ENCODE measurements around the gene STN1. TPM values are rescaled to one million over a fixed set of nuclear protein-coding genes. Genes with fewer than 3 reads are reported as not detected.

The STN1 gene, protein sequence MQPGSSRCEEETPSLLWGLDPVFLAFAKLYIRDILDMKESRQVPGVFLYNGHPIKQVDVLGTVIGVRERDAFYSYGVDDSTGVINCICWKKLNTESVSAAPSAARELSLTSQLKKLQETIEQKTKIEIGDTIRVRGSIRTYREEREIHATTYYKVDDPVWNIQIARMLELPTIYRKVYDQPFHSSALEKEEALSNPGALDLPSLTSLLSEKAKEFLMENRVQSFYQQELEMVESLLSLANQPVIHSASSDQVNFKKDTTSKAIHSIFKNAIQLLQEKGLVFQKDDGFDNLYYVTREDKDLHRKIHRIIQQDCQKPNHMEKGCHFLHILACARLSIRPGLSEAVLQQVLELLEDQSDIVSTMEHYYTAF
- total RNA-seq = 15.1 and 36.2 TPM in 2 replicates

DNA sequence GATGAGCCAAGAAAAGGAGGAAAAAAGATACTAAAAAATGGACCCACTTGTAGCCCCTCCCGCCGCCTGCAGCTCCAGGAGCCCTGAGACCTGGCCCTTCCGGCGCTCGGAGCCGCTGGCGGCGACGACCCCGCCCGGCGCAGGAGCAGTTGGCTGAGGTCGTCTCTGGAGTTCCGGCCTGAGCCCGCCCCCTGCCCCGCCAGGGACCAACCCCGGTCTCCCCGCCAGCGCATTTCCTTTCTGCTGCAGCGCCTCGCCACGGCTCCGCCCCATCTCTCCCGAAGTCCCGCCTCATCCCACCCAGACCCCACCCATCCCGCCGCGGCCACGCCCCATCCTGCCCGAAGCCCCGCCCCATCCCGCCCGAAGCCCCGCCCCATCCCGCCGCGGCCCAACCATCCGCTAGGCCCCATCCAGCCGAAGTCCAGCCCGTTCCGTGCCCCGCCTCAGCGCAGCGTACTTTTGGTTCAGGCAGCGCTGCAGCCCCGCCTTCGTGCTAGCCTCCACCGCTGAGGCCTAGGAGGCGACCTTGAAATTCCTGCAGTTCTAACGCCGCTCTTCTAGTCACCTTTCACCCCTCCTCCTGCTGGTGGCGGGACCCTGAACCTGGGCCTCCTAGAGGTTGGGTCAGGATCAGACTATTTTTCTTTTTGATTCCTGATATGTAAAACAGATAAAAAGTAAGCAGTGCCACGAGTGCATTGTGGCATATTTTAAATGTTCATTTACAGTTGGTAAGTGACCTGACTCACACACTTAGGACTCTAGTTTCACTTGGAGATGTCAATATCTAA, at the start of gene STN1:
Gene STN1, minus strand, starts transcription at position 132 of the 794 bp plus-strand sequence. CDS start 590 bp downstream, outside the sequence.

DNA sequence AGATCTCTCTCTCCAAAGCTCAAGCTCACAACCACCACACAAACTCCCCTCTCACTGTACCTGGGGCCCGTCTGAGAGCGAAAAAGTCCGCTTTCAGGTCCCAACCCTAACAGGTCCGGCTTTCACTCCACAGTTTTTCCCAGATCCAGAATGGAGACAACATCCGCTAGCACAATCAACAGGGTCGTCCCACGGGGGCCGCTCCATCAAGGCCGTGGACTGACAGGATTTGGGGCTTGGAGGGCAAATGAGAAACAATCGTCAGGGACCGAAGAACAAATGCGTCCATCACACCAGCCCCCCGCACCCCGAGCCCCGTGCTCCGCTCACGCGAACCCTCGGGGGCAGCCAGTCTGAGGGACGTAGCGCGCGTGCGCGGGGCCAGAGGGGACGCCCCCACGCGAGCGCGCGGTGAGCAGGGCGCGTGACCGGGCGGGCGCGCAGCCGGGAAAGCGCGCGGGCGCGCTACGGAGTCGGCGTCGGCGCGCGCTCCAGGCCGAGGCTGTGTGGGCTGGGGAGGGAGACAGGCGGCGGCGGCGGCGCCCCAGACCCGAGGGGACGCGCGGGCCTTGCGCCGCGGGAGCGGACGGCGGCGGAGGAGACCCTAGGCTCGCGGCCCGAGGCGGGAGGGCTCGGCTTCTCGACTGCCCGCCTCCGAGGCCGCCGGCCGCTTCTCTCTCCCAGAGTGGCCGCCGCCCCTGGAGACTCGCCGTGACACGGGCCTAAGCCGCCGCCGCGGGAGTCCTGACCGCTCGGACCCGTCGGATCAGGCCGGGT, 48.9 kb upstream of the STN1 start, which contains the start of gene SLK:
Gene SLK, plus strand, starts transcription at position 470 of the 777 bp plus-strand sequence. CDS start 606 bp downstream, outside the sequence.

DNA sequence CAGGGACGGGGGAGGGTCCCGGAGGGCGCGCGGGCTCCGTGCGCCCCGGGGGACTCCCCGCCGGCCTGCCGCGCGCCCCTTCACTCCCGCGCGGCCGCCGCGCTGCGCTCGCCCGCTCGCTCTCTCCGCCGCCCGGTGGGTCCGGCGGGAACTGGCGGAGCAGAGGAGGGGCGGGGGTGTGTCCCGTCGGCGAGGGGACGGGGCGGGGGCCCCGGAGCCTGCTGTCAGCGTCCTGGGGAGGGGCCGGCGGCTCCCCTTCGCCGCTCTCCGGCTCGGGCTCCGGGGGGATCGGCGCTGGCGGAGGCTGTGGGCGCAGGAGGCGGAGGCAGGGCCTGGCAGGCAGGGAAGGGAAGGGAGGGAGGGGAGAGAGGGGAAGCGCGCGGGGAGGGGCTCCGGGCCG, 62.6 kb downstream of the STN1 start, which contains the start of gene SH3PXD2A:
Gene SH3PXD2A, minus strand, starts transcription at position 153 of the 400 bp plus-strand sequence. CDS start 310 bp downstream, outside the sequence.

Other genes starting within 250 kb of the STN1 start
- 57.3 and 58.6 TPM in 2 replicates for gene SH3PXD2A, start 62.6 kb downstream of the STN1 start, total RNA-seq
- 59.0 and 59.3 TPM in 2 replicates for gene SLK, start 49.0 kb upstream of the STN1 start, total RNA-seq
- gene COL17A1, start 167.7 kb upstream of the STN1 start, total RNA-seq = under 0.01 and 1.1 TPM in 2 replicates
- gene SFR1, start 204.0 kb upstream of the STN1 start, total RNA-seq = 5.9 and 15.3 TPM in 2 replicates